Measurements from ENCODE around the gene F11R. TPM values are rescaled to one million over a fixed set of nuclear protein-coding genes. Genes with fewer than 3 reads are reported as not detected.
A peak's percentile ranks its signal among the peaks of the same experiment; 100 is the strongest.
"Not testable (repeated sequence)": the region's sequence is repeated elsewhere in the genome, so short reads cannot be mapped to it uniquely, and the experiment has no call there.

The F11R gene
- total RNA-seq, 1 donor from 2014 or later, result 318 TPM

DNA sequence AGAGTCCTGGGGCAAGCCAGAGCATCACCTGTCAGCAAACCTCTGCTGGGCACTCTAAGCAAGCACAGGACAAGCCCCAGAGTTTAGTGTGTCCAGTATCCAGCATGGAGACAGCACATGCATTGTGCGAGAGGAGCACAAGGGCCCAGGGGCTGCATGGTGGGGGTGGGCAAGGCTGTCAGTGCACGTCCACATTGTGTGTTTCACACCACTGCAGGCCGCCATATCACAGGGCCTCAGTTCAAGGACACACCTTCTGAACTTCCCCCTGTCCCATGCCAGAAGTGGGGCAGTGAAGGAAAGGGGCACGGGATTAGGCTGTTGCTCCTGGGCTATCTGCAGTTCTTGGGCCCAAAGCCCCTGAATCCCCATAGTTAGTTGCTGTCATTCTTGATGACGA is 18.6 kb upstream of the F11R start:
- DNase-seq, result no peak

DNA sequence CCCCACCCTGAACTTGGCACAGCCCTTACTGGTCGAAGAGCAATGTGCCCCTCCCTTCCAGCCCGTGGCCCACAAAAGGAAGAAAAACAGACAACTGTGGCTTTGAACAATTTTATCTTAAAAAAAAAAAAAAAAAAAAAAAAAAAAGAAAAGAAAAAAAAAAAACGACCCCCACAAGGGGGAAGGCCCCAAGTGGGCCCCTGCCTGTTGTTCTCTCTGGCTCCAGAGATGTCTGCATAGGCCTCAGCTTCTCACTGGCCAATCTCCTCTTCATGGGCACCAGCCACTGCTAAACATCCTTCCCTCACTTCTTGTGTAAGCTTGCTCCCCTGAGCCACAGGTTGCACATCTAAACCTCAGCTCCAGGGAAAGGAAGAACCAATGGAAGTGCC is 18.2 kb upstream of the F11R start:
- DNase-seq, result no peak

DNA sequence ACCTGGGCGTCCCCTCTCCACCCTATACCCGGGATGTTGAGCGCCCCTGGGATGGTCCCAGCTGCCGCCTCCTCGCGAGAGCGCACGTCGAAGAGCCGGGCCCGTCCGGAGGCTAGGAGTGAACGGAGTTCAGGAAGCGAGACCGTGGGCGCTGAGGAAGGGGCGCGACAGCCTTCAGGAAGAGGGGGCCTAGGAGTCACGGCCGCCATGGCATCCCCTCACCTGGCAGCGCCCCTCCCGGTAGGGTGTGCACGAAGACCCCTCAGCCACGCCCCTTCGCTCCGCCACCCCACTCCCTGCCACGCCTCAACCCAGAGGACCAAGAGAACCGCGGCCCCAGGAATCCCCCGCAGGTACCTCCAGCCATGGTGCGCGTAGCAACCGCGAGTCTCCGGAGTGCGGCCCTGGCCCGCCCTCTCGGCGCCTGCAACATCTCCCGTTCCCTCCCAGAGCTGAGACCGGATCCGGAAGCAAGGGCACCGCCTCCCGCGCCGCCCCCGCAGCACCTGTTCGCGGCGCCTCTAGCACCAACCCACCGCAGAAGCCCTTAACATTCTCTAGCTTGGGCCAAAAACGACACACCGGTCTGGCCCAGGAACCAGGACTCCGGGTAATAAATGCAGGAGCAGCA is 17.7 kb upstream of the F11R start, which contains the start of gene TSTD1:
Gene TSTD1 (minus strand): TSS at position 442 of the 631 bp plus-strand sequence. CDS start 75 bp downstream, at position 367.
- DNase-seq, result no peak

DNA sequence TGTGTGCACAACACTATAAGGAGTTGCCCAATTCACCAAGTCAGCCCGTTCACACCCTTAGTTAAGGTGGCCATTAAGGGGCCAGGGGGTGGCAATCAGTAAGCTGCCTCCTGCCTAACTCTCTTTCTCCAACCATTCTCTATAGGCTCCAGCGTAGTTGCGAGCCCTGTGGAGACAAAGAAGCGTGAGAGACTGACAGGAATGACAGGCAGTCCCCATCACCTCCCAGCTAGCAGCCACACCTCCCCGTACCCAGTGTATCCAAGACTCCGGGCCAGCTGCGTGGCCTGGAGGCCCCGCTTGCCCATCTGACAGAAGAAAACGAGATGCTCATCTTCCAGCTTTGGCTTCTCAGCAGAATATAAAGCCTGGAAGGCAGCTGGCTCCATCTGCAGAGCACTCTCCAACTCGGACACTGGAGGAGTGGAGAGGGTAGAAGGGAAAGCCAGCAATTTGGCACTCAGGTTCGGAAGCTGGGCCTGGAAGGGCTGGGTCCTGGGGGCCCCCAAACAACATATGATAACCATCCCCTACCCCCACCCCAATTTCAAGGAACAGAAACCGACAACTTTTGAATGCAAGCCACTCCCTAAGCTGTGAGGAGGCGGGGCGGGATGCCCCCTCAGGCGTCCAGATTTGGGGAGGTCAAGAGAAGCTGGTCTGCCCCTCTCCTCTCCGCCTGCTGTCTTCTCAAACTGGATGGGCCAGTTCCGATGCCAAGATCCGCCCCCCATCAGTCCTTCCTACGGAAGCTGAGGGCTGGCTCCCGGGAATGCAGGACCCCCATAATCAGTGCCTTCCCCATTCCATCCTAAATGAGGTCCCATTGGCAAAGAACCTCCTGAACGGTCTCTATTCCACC is 16.9 kb upstream of the F11R start:
- DNase-seq, result no peak

DNA sequence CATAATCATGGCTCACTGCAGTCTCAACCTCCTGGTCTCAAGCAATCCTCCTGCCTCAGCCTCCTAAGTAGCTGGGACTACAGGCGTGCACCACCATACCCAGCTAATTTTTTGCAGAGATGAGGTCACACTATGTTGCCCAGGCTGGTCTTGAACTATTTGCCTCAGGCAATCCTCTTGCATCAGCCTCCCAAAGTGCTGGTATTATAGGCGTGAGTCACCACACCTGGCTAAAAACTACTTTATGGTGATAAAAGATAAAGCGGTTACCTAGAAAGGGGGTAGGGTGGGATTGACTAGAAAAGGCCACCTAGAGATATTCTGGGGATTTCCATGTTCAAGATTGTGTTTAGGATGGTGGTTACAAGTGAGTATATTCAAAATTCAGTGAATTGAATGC is 12.8 kb upstream of the F11R start:
- DNase-seq, result no peak

DNA sequence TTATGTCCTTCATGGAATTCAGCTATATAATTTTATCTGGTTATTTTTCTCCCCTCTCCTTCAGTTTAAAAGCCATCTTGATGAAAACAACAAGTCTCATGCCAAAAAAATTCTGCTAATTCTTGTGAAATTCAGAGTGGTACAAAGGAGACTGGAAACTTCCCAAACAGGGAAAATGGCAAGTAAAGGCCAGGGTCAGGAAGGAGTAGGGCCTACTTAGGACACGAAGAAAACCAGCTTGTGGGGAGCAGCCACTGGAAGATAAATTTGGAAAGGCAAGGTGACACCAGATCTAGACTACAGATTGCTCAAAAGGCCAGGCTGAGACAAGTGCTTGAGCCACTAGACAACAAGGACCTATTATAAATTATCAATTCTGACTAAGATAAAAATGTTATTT is 11.5 kb upstream of the F11R start:
- no peak for DNase-seq

DNA sequence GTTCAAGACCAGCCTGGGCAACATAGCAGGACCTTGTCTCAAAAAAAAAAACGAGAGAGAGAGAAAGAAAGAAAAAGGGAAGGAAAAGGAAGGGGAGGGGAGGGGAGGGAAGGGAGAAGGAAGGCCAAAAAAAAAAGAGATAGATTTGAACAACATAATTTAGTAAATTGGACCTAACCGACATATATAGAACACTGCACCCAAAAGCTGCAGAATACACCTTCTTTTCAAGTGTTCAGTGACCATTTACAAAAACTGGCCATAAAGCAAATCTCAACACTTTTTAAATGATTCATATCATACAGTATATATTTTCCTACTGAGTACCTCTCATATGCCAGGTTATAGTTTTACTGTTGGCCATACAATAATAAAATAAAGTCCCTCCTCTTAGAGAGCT is 10.9 kb upstream of the F11R start:
- DNase-seq, result no peak

DNA sequence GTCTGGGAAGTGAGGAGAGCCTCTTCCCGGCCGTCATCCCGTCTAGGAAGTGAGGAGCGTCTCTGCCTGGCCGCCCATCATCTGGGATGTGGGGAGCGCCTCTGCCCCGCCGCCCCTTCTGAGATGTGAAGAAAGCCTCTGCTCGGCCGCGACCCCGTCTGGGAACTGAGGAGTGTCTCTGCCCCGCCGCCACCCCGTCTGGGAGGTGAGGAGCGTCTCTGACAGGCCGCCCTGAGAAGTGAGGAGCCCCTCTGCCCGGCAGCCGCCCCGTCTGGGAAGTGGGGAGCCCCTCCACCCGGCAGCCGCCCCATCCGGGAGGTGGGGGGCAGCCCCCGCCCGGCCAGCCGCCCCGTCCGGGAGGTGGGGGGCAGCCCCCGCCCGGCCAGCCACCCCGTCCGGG is 8.5 kb upstream of the F11R start:
- not testable (repeated sequence) for DNase-seq

DNA sequence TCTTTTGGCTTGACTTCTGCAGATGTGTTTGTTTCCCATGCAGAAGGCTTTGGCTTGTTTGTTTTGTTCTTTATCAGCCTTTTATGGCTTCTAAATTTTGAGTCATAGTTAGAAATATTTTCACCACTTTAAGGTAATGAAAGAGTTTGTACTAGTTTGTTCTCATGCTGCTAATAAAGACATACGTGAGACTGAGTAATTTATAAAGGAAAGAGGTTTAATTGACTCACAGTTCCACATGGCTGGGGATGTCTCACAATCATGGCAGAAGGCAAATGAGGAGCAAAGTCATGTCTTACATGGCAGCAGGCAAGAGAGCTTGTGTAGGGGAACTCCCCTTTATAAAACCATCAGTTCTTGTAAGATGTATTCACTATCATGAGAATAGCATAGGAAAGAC is 6.0 kb upstream of the F11R start:
- DNase-seq, result not testable (repeated sequence)

DNA sequence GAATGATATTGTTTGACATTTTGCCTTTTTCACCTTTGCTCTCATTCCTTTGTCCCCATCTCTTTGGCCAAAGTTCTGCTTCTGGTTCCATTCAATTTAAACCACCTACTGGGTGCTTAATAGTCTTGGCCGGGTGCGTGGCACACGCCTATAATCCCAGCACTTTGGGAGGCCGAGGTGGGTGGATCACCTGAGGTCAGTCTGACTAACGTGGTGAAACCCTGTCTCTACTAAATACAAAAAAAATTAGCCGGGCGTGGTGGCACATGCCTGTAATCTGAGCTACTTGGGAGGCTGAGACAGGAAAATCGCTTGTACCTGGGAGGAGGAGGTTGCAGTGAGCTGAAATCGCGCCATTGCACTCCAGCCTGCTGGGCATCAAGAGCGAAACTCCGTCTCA is 1.5 kb upstream of the F11R start:
- DNase-seq, result not testable (repeated sequence)

DNA sequence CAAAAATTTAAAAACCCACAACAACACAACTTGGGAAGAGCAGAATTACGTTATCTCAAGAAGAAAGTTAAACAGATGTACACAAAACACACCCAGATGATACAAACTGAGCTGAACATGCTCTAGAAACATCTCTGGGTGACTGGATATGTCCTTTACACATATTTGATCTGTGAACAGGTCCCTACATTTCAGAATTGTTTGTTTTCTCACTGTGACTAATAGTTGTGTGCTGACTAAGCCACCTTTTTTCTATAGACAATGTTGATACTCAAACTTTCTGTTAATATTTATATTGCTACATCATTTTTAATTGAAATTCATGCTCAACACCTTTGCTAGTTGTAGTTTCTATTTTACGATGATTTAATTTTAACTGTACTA is 1.0 kb upstream of the F11R start:
- DNase-seq, result no peak

DNA sequence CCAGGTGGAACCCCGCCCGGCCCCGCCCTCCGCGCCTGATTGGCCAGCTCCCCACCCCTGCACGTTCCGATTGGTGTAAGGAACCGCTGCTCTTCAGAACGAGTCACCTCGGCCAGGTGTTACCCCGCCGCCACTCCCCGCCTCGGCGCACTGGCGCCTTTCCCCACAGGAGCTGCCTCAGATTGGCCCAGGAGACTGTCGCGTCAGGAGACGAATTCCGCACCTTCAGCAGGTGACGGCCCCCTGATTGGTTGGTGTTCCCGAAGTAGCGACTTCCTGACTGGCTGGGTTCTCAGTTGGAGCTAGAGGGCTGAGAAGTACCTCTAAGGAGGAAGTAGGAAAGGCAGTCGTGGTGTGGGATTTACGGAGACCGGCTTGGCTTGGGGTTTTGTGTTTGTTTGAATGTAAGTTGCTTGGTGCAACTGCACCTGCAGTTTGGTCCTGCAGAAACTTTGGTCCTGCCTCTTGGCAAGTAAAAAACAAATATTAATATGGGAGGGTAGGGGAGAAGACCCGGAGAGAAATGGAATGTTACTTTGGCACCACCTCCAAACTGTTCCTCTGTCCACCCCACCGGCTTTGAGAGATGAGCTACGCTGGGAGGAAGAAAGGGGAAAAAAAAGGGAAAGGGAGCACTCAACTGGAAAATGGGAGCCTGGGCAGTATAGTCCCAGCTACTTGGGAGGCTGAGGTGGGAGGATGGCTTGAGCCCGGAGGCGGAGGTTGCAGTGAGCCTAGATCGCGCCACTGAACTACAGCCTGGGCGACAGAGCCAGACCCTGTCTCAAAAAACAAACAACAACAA is 415 bp upstream of the F11R start:
- DNase-seq, result peak; percentile 84

DNA sequence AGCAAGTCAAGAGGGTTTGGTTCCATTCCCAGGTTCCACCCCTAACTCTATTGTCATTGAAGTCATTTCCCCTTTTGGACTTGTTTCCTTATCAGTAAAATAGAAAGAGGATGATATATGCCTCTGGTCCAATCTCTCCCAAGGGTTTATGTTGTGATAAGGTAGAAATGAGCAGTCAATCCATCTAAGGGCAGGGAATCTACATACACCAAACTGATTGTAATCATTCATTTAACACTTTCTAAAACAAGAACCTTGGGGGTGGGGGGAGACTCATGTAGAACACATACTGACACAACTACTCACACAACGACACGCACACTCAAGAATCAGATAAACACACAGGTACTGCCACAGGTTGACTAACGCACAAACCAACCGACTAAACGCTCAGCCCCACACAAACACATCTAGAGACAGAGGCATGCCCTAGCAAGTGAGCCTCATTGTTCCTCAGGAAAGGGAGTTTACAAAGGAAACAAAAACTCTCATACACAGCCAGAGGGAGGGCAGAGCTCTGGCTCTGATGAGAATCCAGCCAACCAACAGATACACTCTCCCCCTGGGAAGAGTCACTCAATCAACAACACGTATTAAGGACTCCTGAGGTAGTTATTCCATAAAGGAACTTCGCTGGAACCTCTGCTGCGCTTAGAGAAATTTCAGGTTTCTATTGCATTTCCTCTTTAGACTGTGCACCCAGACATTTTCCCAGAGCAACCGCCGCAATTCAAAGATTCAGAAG is 1.0 kb downstream of the F11R start:
- DNase-seq, result peak; percentile 87

DNA sequence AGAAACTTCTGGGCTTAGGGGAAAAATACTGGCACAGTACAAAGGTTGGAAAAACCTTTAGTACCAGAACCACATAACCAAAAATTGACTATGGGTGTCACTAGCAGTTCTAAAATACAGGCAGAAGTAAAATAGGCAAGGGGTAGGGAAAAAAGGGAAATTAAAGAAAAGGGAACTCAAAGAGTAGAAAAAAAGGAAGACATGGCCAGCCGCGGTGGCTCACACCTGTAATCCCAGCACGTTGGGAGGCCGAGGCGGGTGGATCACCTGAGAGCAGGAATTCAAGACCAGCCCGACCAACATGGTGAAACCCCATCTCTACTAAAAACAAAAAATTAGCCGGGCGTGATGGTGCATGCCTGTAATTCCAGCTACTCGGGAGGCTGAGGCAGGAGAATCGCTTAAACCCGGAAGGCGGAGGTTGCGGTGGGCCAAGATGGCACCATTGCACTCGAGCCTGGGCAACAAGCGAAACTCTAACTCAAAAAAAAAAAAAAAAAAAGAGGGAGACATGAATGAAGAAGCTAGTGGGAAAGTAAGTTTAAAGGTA is 1.8 kb downstream of the F11R start:
- DNase-seq, result not testable (repeated sequence)

DNA sequence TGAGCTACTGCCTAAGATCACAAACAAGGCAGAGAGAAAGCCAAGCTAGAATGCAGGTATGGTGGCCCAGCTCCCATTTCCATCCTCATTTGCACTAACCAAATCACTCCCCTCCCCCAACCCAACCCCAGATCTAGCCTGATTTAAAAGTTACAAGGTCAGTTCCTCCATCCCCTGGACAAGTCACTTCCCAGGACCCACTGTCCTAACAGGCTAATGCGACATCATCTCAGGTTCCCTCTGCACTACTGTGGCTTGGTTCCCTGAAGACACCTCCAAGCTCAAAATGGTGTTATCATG is 2.4 kb downstream of the F11R start:
- DNase-seq, result no peak

DNA sequence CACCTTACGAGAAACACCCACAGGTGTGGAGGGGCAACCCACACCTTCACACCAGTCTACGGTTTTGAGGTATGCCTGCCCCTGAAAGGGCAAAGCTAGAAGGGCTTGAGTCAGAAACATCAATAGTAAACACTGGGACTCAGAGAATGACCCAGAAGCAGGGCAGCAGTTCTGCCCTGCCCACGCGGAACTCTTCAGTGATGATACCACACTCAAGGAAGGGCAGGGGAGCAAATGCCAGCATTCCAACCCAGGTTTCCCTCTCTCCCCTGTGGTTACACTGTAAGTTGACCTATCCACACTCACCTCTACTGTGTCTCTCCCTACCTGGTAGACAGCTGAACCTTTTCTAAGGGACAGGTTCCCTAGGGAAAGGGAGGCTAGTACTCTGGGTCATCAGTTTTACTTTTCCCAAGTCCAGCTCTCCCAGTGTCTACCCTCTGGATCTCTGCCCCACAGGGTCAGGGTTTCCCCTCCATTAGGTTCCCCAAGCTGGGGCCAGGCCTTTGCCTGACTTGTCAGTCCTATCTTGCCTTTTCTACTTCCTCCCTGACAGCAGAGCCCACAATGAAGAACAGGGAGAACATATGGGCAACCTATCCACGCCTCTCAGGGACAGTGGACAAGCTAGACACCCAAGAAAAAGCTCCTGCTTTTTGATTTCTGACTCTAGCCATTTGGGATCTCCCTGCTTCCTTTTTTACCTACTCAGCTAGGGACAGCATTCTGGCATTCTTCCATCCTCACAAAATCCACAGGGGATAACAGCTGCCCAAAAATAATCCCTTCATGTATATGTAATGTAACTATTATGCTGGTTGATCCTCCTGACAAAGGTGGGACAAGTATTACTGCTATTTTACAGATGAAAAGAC is 3.0 kb downstream of the F11R start:
- no peak for DNase-seq

DNA sequence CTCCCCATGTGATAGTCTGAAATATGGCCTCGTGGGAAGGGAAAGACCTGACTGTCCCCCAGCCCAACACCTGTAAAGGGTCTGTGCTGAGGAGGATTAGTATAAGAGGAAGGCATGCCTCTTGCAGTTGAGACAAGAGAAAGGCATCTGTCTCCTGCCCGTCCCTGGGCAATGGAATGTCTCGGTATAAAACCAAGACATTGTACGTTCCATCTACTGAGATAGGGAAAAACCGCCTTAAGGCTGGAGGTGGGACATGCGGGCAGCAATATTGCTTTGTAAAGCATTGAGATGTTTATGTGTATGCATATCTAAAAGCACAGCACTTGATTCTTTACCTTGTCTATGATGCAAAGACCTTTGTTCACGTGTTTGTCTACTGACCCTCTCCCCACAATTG is 3.8 kb downstream of the F11R start:
- DNase-seq, result not testable (repeated sequence)

DNA sequence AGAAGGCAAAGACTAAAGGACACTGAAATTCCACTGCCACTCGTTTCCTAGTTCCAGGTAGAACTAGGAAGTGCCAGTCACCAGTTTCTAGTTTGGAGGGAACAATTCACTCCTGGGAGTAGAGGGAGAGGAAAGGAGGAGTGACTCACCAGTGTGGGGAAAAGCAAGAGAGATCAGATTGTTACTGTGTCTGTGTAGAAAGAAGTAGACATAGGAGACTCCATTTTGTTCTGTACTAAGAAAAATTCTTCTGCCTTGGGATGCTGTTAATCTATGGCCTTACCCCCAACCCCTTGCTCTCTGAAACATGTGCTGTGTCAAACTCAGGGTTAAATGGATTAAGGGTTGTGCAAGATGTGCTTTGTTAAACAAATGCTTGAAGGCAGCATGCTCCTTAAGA is 4.3 kb downstream of the F11R start:
- peak; percentile 63 for DNase-seq

DNA sequence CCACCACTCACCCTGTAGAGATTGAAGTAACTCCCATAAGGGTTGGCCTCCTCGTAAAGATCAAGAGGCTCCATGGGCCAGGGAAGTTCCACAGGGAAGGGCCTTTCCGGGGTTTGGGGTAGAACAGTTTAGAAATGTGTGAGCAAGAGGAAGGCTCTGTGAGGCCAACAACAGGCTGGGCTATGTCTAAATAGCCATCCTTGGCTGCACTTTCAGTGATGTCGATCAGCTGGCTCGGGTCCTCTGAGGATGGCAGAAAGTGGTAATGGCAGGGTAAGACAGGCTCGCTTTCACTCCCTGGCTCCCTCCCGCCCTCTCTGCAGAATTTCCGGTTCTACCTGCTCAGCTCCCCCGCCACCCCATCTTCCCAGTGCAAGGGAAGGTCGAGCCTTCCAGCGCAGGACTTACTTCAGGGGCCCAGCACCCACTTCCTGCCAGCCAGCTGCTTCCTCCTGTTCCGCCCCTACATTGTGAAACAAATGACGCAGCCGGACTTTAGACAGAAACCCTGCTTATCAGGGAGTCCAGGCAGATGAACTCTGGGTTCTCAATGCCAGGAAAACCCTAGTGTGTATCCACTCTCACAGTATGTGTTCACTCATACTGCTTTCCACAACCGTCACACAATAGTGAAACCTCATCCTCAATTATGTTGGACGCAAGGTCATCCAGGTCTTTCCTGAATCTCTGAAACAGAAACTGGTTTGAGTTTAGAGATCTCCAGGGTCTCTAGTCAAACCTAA is 7.3 kb downstream of the F11R start:
- DNase-seq, result peak; percentile 100

DNA sequence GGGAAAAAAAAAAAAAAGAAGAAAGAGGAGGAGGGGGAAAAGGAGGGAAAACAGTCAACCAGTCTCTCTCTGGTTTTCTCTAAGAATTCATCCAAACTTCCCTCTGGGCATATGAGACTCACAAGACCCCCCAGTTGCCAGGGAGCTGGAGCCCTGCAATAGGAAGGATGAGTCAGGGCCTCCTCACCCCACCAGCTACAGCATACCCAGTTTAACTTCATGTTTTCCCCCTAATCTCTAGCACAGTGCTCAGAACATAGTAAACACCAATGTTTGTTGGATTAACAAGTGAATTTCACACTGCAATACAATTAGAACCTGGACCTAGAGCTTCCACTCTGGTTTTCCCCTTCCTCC is 7.8 kb downstream of the F11R start:
- peak; percentile 71 for DNase-seq

DNA sequence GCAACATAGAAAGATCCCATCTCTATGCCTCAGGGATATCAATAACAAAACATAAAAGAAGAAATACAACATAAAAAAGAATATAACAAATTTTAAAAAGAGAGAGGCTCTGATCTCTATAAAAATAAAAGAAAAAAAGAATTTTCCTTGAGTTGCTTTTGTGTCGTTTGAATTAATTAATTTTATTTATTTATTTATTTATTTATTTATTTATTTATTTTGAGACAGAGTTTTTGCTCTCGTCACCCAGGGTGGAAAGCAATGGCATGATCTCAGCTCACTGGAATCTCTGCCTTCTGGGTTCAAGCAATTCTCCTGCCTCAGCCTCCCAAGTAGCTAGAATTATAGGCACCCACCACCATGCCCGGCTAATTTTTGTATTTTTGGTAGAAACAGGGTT is 8.5 kb downstream of the F11R start:
- no peak for DNase-seq
